ENCODE measurements around the gene STK25. TPM values are rescaled to one million over a fixed set of nuclear protein-coding genes. Genes with fewer than 3 reads are reported as not detected.

The STK25 gene
- total RNA-seq, 1 donor from 2014 or later, result 316 TPM

DNA sequence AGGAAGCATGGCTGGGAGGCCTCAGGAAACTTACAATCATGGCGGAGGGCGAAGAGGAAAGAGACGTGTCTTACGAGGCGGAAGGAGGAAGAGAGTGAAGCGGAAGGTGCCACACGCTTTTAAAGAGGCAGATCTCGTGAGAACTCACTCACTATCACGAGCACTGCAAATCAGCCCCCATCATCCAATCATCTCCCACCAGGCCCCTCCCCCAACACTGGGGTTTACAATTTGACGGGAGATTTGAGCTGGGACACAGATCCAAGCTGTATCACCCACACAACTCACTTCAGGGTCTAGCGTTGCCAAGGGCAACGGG is 45.1 kb upstream of the STK25 start:
- TF ChIP-seq CTCF (IDR thresholded peaks at IDR 0.05; ENCODE audit: insufficient read depth, low read length, poor library complexity, severe bottlenecking), result no peak
- Histone ChIP-seq H3K36me3 (ENCODE audit: control insufficient read depth, insufficient read depth, low read length) (no peaks in the 10 kb centered on the region), H3K4me3 (ENCODE audit: low read depth, low read length) (no peak overlapping the region), H3K27me3 (ENCODE audit: control insufficient read depth, insufficient read depth, low read length) (no peaks in the 10 kb centered on the region)
- no peak for DNase-seq (ENCODE audit: low read depth)

DNA sequence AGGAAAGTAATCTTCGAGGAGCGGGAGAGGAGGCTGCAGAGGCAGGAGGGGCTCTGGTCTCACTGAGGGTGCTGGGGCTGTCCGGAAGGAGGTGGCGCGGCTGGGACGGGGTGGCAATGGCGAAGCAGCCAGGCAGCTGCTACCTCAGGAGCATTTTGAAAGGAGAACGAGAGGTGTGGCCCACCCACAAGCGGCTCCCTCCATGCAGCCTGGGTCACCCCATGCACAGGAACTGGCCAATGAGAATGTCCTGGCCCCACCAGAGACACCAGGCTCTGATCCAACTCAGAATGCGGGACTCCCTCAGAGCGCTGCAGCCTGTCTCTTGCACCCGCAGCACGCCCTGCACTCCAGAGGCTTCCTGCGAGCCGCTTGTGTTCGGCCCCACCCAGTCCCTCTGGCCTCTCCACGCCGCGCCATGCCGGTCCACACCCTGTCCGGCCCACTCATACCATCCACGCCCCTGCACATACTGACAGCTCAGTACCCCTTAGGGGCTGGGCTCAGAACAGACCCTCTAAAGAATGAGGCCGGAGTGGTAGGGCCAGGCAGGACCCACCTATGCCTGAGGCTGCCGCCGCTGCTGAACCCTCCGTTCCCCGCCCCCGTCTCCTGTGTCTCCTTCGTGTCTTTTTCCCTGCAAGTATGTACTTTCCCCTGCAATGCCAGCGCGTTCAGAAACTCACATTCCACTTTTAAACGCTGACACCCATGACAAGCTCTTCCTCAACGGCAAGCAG is 43.8 kb upstream of the STK25 start:
- Histone ChIP-seq H3K36me3 (ENCODE audit: control insufficient read depth, insufficient read depth, low read length) (no peaks in the 10 kb centered on the region), H3K27me3 (ENCODE audit: control insufficient read depth, insufficient read depth, low read length) (no peaks in the 10 kb centered on the region), H3K4me3 (ENCODE audit: low read depth, low read length) (no peak overlapping the region)
- no peak for TF ChIP-seq CTCF (IDR thresholded peaks at IDR 0.05; ENCODE audit: insufficient read depth, low read length, poor library complexity, severe bottlenecking)
- no peak for DNase-seq (ENCODE audit: low read depth)

GRCh38 chr2:241551599-241551997 is 43.2 kb upstream of the STK25 start:
- no peak for DNase-seq (ENCODE audit: low read depth)
- no peaks in the 10 kb centered on the region for H3K27me3 ChIP-seq (ENCODE audit: control insufficient read depth, insufficient read depth, low read length)
- no peaks in the 10 kb centered on the region for H3K36me3 ChIP-seq (ENCODE audit: control insufficient read depth, insufficient read depth, low read length)
- no peak overlapping the region for H3K4me3 ChIP-seq (ENCODE audit: low read depth, low read length)
- TF ChIP-seq CTCF (IDR thresholded peaks at IDR 0.05; ENCODE audit: insufficient read depth, low read length, poor library complexity, severe bottlenecking), result no peak

DNA sequence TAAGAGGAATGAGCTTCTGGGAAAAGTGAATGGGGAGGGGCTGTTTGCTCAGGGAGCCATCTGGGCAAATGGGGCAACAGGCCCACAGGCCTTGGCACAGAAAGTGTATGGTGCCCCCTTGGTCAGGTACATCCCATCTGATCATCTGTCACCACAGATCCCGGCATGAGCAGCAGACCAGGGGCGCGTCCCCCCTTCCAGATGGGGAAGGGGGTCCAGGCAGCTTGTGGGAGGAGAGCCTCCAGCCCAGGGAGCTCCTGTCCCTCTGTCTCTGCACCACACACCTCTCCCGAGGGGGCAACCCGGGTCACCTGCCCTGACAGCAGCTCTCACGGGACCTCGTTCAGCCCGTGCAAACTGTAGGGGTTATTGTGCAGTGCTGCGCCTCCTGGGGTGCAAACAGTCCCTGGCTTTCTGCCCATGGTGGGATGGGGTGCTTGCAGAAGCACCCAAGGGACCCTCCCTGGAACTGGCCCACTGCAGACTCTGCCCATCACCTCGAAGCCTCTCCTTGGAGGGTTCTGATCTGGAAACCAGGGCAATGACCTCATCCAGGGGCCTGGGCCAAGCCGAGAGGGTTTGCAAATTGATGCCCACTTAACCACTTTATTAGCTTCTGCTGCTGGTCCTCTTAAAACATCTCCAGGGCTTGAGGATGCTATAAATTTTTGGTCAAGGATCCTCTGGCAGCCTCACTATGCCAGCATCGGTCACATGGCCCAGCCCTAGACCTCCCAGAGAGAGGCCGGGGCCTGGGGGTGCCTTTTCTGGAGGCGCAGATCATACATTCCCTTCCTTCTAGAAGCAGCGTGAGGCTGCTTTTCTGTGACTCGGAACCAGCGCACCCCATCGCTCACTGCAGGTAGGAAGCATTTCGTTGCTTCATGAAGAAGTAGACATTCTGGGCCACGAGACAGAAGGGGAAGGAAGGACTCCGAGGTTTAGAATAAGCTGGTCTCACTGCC is 42.5 kb upstream of the STK25 start:
- H3K36me3 ChIP-seq (ENCODE audit: control insufficient read depth, insufficient read depth, low read length), result no peaks in the 10 kb centered on the region
- no peak for TF ChIP-seq CTCF (IDR thresholded peaks at IDR 0.05; ENCODE audit: insufficient read depth, low read length, poor library complexity, severe bottlenecking)
- DNase-seq (ENCODE audit: low read depth), result no peak
- H3K4me3 ChIP-seq (ENCODE audit: low read depth, low read length), result no peak overlapping the region
- H3K27me3 ChIP-seq (ENCODE audit: control insufficient read depth, insufficient read depth, low read length), result no peaks in the 10 kb centered on the region

DNA sequence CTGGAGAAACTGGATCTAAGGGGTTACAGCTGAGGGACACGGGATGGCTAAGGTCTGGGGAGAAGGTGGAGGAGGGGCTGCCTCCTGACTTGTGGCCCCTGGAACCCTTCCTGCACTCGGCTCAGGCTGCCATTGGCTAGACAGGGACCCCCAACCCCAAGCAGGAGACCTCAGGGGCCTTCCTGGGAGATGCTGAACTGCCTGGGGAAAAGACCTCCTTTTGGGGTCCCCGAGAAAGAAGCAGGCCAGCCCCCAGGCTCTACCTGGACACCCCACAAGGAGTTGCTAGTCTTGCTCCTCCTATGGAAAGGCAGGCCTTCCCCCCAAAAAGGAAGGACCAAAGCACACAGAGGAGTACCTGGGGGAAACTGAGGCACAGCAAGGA is 40.1 kb upstream of the STK25 start:
- H3K4me3 ChIP-seq (ENCODE audit: low read depth, low read length), result no peak overlapping the region
- no peak for DNase-seq (ENCODE audit: low read depth)
- H3K36me3 ChIP-seq (ENCODE audit: control insufficient read depth, insufficient read depth, low read length), result no peaks in the 10 kb centered on the region
- TF ChIP-seq CTCF (IDR thresholded peaks at IDR 0.05; ENCODE audit: insufficient read depth, low read length, poor library complexity, severe bottlenecking), result no peak
- H3K27me3 ChIP-seq (ENCODE audit: control insufficient read depth, insufficient read depth, low read length), result no peaks in the 10 kb centered on the region

All from kidney epithelial cell (primary cell).